Mucosa of descending colon (tissue), 3 donors: ENCODE data around the gene PGGHG. TPM values are rescaled to one million over a fixed set of nuclear protein-coding genes. Genes with fewer than 3 reads are reported as not detected.

Experiments
- ATAC-seq: fragments of 200-7000 bp; cut with Tn5 transposase; one replicate; pipeline ENCODE4 v1.9.1; 2020; ENCODE audit warnings: mild to moderate bottlenecking, moderate library complexity
- DNase-seq, 3 donors: peaks; one replicate each; pipeline ENCODE4 v3.0.0-alpha.2; 2020
- H3K36me3 ChIP-seq: fragments of 200-600 bp; one replicate; pipeline ENCODE4 v1.8.0; 2021; ENCODE audit warnings: low read depth, mild to moderate bottlenecking
- H3K4me1 ChIP-seq: fragments of 200-600 bp; one replicate; pipeline ENCODE4 v1.8.0; 2021; ENCODE audit warnings: low read depth, mild to moderate bottlenecking
- H3K4me3 ChIP-seq: fragments of 200-600 bp; one replicate; pipeline ENCODE4 v1.8.0; 2021; ENCODE audit warnings: mild to moderate bottlenecking
- H3K9me3 ChIP-seq: fragments of 200-600 bp; one replicate; pipeline ENCODE4 v1.8.0; 2021; ENCODE audit warnings: mild to moderate bottlenecking
- intact Hi-C, 2 donors: fragments of 100-400 bp; cut with DNase I in 1 of 2; cut with micrococcal nuclease in 1 of 2; formaldehyde crosslinking; loops; one replicate each; pipeline versions ENCODE4 v1.11.0 to v1.11.1; 2022; cut with DNase I, micrococcal nuclease
- total RNA-seq, 3 donors: library from RNA; stranded (reverse); fragmentation: NEBNext Ultra II Directional in 2 of 3; extraction: Animal tissue kit (Norgen Biotek cat#: 25700) in 2 of 3; gene quantifications; one replicate each; pipeline versions ENCODE4 v1.2.1 to v1.2.4, GENCODE V29; 2021 to 2023
- TF ChIP-seq, protein P1 (sequence below): fragments of 200-600 bp; IDR thresholded peaks from one replicate; pipeline ENCODE4 v1.8.0; 2022; ENCODE audit warnings: antibody characterized with exemption, mild to moderate bottlenecking
- donor health status: DM: no; HTN: no; CAD: no; lungs with moderate emphysema.
- donor health status: DM: no; HTN: no; CAD: no.
- donor health status: DM: no; HTN: yes; CAD: no.

The PGGHG gene
- total RNA-seq, 3 donors from 2014 or later, result 21.2 to 37.1 (median 29.7) TPM

DNA sequence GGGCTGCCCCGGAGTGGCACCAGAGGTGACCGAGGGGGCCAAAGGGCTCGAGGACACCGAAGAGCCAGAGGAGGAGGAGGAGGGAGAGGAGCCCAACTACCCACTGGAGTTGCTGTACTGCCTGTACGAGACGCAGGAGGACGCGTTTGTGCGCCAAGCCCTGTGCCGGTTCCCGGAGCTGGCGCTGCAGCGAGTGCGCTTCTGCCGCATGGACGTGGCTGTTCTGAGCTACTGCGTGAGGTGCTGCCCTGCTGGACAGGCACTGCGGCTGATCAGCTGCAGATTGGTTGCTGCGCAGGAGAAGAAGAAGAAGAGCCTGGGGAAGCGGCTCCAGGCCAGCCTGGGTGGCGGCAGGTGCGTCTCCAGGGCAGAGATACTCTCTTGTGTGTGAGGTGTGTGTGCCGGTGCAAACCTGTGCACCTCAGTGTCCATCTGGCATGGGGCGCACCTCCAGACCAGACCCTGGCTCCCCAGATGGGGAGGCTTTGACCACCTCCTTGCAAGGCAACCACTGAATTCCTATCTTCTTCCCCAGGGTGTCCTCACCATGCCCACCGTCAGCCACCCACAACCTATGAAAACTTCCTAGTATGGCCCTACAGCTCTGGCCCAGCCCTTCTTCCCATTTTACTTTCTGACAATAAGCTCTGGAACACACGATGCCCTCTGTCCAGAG is 7.3 kb upstream of the PGGHG start:
- DNase-seq, result no peak
- no peak for ATAC-seq
- intact Hi-C loops, result no loop called here
- TF ChIP-seq, protein P1, sequence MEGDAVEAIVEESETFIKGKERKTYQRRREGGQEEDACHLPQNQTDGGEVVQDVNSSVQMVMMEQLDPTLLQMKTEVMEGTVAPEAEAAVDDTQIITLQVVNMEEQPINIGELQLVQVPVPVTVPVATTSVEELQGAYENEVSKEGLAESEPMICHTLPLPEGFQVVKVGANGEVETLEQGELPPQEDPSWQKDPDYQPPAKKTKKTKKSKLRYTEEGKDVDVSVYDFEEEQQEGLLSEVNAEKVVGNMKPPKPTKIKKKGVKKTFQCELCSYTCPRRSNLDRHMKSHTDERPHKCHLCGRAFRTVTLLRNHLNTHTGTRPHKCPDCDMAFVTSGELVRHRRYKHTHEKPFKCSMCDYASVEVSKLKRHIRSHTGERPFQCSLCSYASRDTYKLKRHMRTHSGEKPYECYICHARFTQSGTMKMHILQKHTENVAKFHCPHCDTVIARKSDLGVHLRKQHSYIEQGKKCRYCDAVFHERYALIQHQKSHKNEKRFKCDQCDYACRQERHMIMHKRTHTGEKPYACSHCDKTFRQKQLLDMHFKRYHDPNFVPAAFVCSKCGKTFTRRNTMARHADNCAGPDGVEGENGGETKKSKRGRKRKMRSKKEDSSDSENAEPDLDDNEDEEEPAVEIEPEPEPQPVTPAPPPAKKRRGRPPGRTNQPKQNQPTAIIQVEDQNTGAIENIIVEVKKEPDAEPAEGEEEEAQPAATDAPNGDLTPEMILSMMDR, result no peak
- Histone ChIP-seq H3K4me1 (peaks cover 29% of the 10 kb centered on the region), H3K4me3 (no peak overlapping the region), H3K9me3 (no peaks in the 10 kb centered on the region), H3K36me3 (no peaks in the 10 kb centered on the region)

DNA sequence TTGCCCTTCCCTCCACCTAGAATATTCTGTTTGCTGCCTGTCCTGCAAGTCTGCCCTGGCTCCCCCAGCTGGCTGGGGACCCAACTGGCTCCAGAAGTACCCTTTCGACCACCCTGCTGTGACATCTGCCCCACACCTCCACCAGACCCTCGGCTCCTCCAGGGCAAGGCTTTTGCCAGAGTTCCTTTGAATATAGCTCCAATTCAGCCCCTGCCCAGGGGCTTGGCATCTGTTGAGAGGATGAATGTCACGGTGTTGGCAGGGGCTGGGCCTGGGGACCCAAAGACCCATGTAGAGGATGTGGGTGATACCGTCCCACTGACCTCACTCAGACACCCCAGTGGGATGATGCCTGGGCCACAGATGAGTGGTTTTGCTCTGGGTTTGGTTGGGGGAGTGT is 6.8 kb upstream of the PGGHG start:
- H3K4me1 ChIP-seq, result peaks cover 29% of the 10 kb centered on the region
- intact Hi-C loops, result no loop called here
- no peaks in the 10 kb centered on the region for H3K9me3 ChIP-seq
- ATAC-seq (no peak), DNase-seq (no peak)
- H3K4me3 ChIP-seq, result no peak overlapping the region
- H3K36me3 ChIP-seq, result no peaks in the 10 kb centered on the region
- TF ChIP-seq, protein P1, result no peak

DNA sequence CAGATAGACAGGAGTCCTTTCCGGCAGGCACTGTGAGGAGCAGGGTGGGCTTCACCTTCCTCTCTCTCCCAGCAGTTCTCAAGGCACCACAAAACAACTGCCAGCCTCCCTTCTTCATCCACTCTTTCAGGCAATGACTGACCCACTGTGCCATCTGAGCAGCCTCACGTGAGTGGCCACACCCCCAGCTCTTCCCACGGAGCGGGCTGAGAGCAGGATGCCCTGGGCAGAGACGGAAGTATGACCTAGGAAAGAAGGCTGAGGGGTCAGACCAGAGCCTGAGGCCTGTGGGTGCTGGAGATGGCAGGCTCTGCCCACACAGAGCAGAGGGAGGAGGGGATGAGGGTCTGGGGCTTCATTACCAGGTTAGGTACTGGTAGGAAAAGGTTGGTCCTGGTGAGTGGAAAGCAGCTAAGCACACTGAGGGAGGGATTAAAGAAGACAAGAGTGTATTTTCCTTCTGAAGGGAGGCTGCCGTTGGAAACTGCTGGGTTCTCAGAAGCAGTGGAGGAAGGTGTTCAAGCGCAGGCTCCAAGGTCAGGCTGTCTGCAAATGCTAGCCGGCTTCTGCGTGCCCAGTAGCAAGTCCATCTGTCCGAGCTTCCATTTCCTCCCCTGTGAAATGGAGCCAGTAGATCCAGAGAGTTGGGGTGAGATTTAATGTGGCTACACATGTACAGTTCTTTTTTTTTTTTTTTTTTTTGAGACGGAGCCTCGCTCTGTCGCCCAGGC is 6.1 kb upstream of the PGGHG start:
- intact Hi-C loops, result no loop called here
- TF ChIP-seq, protein P1, result no peak
- DNase-seq, result no peak
- Histone ChIP-seq H3K36me3 (no peaks in the 10 kb centered on the region), H3K4me3 (no peak overlapping the region), H3K4me1 (peaks cover 31% of the 10 kb centered on the region), H3K9me3 (no peaks in the 10 kb centered on the region)
- ATAC-seq, result no peak

DNA sequence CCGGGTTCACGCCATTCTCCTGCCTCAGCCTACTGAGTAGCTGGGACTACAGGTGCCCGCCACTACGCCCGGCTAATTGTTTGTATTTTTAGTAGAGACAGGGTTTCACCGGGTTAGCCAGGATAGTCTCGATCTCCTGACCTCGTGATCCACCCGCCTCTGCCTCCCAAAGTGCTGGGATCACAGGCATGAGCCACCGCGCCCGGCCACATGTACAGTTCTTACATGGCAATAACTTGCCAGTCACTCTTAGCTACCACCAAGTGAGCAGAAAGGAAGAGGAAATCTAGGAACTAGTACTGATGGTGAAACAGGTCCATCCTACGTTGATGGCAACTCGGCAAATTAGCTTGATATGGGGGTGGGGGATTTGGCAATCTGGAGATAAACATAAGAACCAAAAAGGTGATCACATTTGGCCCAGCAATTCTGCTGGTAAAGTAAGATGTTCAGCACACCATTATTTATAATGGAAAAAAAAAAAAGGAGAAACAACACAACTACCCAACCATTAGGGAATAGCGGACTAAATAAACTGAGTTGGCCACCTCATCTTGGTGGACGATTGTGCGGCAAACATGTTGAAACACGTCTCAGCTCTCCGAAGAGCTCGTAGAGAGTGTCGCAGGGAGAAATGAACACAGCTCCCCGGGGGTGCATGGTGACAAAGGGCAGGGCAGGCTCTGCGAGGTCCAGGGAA is 5.4 kb upstream of the PGGHG start:
- intact Hi-C loops, result no loop called here
- Histone ChIP-seq H3K36me3 (no peaks in the 10 kb centered on the region), H3K9me3 (no peaks in the 10 kb centered on the region), H3K4me3 (no peak overlapping the region), H3K4me1 (peaks cover 34% of the 10 kb centered on the region)
- TF ChIP-seq, protein P1, result no peak
- ATAC-seq, result no peak
- DNase-seq, result no peak

DNA sequence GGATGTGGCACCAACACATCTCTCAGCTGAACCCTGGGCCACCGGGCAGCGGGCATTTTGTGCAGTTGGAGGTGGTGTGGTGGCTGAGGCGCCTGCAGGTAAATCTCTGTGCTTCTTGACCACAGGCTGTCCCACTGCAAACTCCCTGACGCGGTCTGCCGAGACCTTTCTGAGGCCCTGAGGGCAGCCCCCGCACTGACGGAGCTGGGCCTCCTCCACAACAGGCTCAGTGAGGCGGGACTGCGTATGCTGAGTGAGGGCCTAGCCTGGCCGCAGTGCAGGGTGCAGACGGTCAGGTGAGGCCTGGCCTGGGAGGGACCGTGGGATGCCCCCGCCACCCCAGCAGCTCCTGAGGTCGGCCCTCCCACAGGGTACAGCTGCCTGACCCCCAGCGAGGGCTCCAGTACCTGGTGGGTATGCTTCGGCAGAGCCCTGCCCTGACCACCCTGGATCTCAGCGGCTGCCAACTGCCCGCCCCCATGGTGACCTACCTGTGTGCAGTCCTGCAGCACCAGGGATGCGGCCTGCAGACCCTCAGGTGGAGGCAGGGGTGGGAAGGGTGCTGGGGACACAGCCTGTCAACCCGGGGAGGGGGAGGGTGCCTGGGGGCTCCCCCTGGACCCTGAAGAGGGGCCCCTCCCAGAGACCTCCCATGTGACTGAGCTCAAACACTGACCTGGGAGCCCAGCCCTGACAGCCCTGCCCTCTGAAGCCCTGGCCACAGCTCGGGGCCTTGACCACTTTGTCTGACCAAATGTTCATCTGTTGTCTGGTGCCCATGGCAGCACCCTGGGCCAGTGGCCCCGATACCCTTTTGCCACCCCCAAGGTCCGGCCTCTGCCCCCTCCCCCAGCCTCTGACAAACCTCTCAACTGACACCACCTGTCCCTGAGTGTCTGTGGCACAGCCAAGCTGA is 4.6 kb upstream of the PGGHG start:
- intact Hi-C loops, result no loop called here
- Histone ChIP-seq H3K9me3 (no peaks in the 10 kb centered on the region), H3K36me3 (no peaks in the 10 kb centered on the region), H3K4me3 (no peak overlapping the region), H3K4me1 (peaks cover 27% of the 10 kb centered on the region)
- no peak for ATAC-seq
- DNase-seq, result peak in 2 of 3 donors; percentile 1 to 28
- TF ChIP-seq, protein P1, result no peak
